WTC11 (cell line): ENCODE results near the gene CLDN7. TPM values are rescaled to one million over a fixed set of nuclear protein-coding genes. Genes with fewer than 3 reads are reported as not detected.

ENCODE experiments used
- ATAC-seq: fragments of 200-7000 bp; cut with Tn5 transposase; 2 replicates; pipeline ENCODE4 v1.10.0; 2021; ENCODE audit warnings: mild to moderate bottlenecking, moderate library complexity
- CTCF ChIA-PET: fragments of 300-600 bp; sonication (Branson Sonifier 250); formaldehyde crosslinking; loops from one replicate; lab custom pipeline; 2021; ENCODE audit warnings: antibody characterized with exemption; lab: Charles Lee
- POLR2A ChIA-PET: fragments of 350-600 bp; sonication (Branson Sonifier 250); formaldehyde crosslinking; loops from one replicate; lab custom pipeline; 2021; ENCODE audit warnings: antibody characterized with exemption; lab: Charles Lee
- DNase-seq: peaks from one replicate; pipeline ENCODE4 v3.0.0; 2021; ENCODE audit warnings: low spot score
- H3K27ac Mint-ChIP-seq: 2 replicates; pipeline ENCODE4 v1.8.0; 2021; ENCODE audit warnings: mixed read lengths
- H3K27me3 Mint-ChIP-seq: 2 replicates; pipeline ENCODE4 v1.8.0; 2021; ENCODE audit warnings: low read depth, mild to moderate bottlenecking, moderate library complexity, mixed read lengths
- H3K36me3 Mint-ChIP-seq: 2 replicates; pipeline ENCODE4 v1.8.0; 2021; ENCODE audit warnings: mixed read lengths
- H3K4me1 Mint-ChIP-seq: 2 replicates; pipeline ENCODE4 v1.8.0; 2022; ENCODE audit warnings: mixed read lengths
- H3K4me3 Mint-ChIP-seq: 2 replicates; pipeline ENCODE4 v1.8.0; 2021; ENCODE audit warnings: mild to moderate bottlenecking, moderate library complexity, mixed read lengths
- H3K9me3 Mint-ChIP-seq: 2 replicates; pipeline ENCODE4 v1.8.0; 2021; ENCODE audit warnings: mixed read lengths
- CREM ChIP-seq: sonication (generic); formaldehyde crosslinking; IDR thresholded peaks from 2 replicates; pipeline ENCODE4 v1.8.1; 2022; ENCODE audit warnings: mild to moderate bottlenecking, missing genetic modification reagents, moderate library complexity
- ERG ChIP-seq: fragments of 250-450 bp; sonication (Bioruptor Pico); IDR thresholded peaks from 2 replicates; pipeline ENCODE4 v1.8.0; 2021; ENCODE audit warnings: mild to moderate bottlenecking
- ESRRA ChIP-seq: sonication (generic); formaldehyde crosslinking; IDR thresholded peaks from 2 replicates; pipeline ENCODE4 v1.8.1; 2022; ENCODE audit warnings: mild to moderate bottlenecking, missing genetic modification reagents, borderline replicate concordance
- FOXP1 ChIP-seq: sonication (generic); formaldehyde crosslinking; IDR thresholded peaks from 2 replicates; pipeline ENCODE4 v1.8.0; 2022; ENCODE audit warnings: missing genetic modification reagents, mild to moderate bottlenecking, moderate library complexity, borderline replicate concordance
- PRRX2 ChIP-seq: fragments of 250-450 bp; sonication (Bioruptor Pico); IDR thresholded peaks from 2 replicates; pipeline ENCODE4 v1.8.0; 2021; ENCODE audit warnings: mild to moderate bottlenecking
- RELA ChIP-seq: sonication (generic); formaldehyde crosslinking; IDR thresholded peaks from 2 replicates; pipeline ENCODE4 v1.8.1; 2022; ENCODE audit warnings: missing genetic modification reagents, mild to moderate bottlenecking, borderline replicate concordance
- SP1 ChIP-seq: sonication (generic); formaldehyde crosslinking; conservative IDR thresholded peaks from 2 replicates; pipeline ENCODE4 v1.8.1; 2022; ENCODE audit warnings: missing genetic modification reagents
- STAT6 ChIP-seq: sonication (generic); formaldehyde crosslinking; conservative IDR thresholded peaks from 2 replicates; pipeline ENCODE4 v1.8.1; 2023; ENCODE audit warnings: mild to moderate bottlenecking, low read depth, missing genetic modification reagents, moderate library complexity
- ZNF121 ChIP-seq: sonication (generic); formaldehyde crosslinking; IDR thresholded peaks from 2 replicates; pipeline ENCODE4 v1.8.0; 2023; ENCODE audit warnings: missing genetic modification reagents
- ZNF532 ChIP-seq: fragments of 250-450 bp; sonication (Bioruptor Pico); IDR thresholded peaks from 2 replicates; pipeline ENCODE4 v1.9.0; 2021; ENCODE audit warnings: mild to moderate bottlenecking, borderline replicate concordance
- total RNA-seq: library from RNA; stranded (reverse); gene quantifications from 3 replicates; pipeline ENCODE4 v1.2.3, GENCODE V29; 2021
- TF ChIP-seq, protein P1 (sequence below): sonication (generic); formaldehyde crosslinking; IDR thresholded peaks from 2 replicates; pipeline ENCODE4 v1.8.1; 2023; ENCODE audit warnings: mild to moderate bottlenecking, missing genetic modification reagents
- TF ChIP-seq, protein P2 (sequence below): sonication (generic); formaldehyde crosslinking; IDR thresholded peaks from 2 replicates; pipeline ENCODE4 v1.8.0; 2022; ENCODE audit warnings: mild to moderate bottlenecking, missing genetic modification reagents
- TF ChIP-seq, protein P3 (sequence below): sonication (generic); formaldehyde crosslinking; IDR thresholded peaks from 2 replicates; pipeline ENCODE4 v1.8.0; 2023; ENCODE audit warnings: missing genetic modification reagents, mild to moderate bottlenecking, borderline replicate concordance

Gene CLDN7
- total RNA-seq, 1 experiment from 2014 or later, result 136 TPM

DNA sequence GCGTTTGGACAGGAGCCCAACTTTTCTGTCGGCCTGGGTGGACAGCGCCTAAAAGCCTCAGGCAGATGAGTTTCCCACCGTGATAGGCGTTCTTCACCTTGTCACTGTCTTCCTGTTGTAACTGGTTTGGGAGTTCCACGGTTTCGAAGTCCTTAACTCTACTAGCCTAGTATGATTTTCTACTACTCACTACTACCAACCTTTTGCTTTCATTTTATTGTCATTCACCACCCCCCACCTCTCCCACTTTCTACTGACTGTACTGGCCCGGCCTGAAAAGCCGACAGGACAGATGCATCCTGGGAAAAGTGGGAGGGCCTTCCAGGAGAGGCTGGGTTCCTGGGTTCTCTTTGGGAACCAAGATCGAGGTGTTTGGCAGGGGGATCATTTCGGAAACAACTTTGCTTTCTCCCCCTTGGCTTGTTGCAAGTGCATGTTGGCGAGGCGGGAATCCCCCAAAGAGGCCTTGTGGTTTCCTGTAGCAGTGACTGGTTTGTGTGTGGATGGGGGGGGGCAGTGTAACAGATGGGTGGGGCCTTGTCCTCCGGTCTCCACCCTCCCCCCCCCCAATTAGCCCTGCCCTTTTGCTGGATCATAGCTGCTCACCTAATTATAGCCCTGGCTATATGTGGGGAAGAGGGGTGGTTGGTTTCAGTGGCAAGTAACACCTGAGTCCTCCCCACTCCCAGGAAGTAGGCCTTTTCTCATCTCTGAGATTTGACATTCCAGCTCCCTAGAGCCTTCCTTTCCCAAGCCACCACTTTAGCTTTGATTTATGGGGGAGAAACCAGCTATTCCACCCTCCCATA, 46.6 kb upstream of the CLDN7 start (continued):
- TF ChIP-seq ERG (CRISPR knock-in tag) (0 out of 2 replicates have a peak, but pooled peaks have one; percentile 35), PRRX2 (CRISPR knock-in tag) (0 out of 2 replicates have a peak, but pooled peaks have one; percentile 75), FOXP1 (CRISPR knock-in tag) (0 out of 2 replicates have a peak, but pooled peaks have one; percentile 4), STAT6 (CRISPR knock-in tag) (no peak), ZNF121 (CRISPR knock-in tag) (0 out of 2 replicates have a peak, but pooled peaks have one; percentile 44), SP1 (CRISPR knock-in tag) (0 out of 2 replicates have a peak, but pooled peaks have one; percentile 36), ZNF532 (CRISPR knock-in tag) (0 out of 2 replicates have a peak, but pooled peaks have one; percentile 11)
- TF ChIP-seq, protein P1, sequence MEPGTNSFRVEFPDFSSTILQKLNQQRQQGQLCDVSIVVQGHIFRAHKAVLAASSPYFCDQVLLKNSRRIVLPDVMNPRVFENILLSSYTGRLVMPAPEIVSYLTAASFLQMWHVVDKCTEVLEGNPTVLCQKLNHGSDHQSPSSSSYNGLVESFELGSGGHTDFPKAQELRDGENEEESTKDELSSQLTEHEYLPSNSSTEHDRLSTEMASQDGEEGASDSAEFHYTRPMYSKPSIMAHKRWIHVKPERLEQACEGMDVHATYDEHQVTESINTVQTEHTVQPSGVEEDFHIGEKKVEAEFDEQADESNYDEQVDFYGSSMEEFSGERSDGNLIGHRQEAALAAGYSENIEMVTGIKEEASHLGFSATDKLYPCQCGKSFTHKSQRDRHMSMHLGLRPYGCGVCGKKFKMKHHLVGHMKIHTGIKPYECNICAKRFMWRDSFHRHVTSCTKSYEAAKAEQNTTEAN (CRISPR knock-in tag), result no peak
- TF ChIP-seq, all 79 proteins: peak for 9

GRCh38 chr17:7307686-7308624, 45.7 kb upstream of the CLDN7 start:
- Mint-ChIP-seq H3K27ac (peak overlapping the region; percentile 99), H3K4me3 (peak overlapping the region; percentile 89), H3K9me3 (peaks cover 4% of the 10 kb centered on the region), H3K27me3 (peaks cover 14% of the 10 kb centered on the region), H3K4me1 (peaks cover 26% of the 10 kb centered on the region), H3K36me3 (peaks cover 36% of the 10 kb centered on the region)
- DNase-seq (peak; percentile 50), ATAC-seq (no peak; the same call in 1 of the 2 replicates)
- ChIA-PET POLR2A (interaction anchor here (1.0 kb wide), 1 partner anchor 22 kb away, joined by 7 read pairs; the partner anchor contains the start of gene NEURL4), CTCF (interaction anchor here (0.9 to 1.4 kb wide), 3 partner anchors 22 to 57 kb away, joined by 3 to 4 read pairs (median 4); partner anchors contain the start of genes CTDNEP1 and NEURL4)
- TF ChIP-seq FOXP1 (CRISPR knock-in tag), result peak; percentile 13
- TF ChIP-seq ESRRA, result peak; percentile 71; the same call in 1 of the 2 replicates
- TF ChIP-seq, protein P2, sequence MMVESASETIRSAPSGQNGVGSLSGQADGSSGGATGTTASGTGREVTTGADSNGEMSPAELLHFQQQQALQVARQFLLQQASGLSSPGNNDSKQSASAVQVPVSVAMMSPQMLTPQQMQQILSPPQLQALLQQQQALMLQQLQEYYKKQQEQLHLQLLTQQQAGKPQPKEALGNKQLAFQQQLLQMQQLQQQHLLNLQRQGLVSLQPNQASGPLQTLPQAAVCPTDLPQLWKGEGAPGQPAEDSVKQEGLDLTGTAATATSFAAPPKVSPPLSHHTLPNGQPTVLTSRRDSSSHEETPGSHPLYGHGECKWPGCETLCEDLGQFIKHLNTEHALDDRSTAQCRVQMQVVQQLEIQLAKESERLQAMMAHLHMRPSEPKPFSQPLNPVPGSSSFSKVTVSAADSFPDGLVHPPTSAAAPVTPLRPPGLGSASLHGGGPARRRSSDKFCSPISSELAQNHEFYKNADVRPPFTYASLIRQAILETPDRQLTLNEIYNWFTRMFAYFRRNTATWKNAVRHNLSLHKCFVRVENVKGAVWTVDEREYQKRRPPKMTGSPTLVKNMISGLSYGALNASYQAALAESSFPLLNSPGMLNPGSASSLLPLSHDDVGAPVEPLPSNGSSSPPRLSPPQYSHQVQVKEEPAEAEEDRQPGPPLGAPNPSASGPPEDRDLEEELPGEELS (CRISPR knock-in tag), result peak; percentile 49; the same call in 1 of the 2 replicates
- 0 out of 2 replicates have a peak, but pooled peaks have one; percentile 53 for TF ChIP-seq RELA (CRISPR knock-in tag)
- TF ChIP-seq CREM (CRISPR knock-in tag), result no peak
- TF ChIP-seq, protein P3, sequence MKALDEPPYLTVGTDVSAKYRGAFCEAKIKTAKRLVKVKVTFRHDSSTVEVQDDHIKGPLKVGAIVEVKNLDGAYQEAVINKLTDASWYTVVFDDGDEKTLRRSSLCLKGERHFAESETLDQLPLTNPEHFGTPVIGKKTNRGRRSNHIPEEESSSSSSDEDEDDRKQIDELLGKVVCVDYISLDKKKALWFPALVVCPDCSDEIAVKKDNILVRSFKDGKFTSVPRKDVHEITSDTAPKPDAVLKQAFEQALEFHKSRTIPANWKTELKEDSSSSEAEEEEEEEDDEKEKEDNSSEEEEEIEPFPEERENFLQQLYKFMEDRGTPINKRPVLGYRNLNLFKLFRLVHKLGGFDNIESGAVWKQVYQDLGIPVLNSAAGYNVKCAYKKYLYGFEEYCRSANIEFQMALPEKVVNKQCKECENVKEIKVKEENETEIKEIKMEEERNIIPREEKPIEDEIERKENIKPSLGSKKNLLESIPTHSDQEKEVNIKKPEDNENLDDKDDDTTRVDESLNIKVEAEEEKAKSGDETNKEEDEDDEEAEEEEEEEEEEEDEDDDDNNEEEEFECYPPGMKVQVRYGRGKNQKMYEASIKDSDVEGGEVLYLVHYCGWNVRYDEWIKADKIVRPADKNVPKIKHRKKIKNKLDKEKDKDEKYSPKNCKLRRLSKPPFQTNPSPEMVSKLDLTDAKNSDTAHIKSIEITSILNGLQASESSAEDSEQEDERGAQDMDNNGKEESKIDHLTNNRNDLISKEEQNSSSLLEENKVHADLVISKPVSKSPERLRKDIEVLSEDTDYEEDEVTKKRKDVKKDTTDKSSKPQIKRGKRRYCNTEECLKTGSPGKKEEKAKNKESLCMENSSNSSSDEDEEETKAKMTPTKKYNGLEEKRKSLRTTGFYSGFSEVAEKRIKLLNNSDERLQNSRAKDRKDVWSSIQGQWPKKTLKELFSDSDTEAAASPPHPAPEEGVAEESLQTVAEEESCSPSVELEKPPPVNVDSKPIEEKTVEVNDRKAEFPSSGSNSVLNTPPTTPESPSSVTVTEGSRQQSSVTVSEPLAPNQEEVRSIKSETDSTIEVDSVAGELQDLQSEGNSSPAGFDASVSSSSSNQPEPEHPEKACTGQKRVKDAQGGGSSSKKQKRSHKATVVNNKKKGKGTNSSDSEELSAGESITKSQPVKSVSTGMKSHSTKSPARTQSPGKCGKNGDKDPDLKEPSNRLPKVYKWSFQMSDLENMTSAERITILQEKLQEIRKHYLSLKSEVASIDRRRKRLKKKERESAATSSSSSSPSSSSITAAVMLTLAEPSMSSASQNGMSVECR (CRISPR knock-in tag), result no peak; the same call in 1 of the 2 replicates
